Choroid plexus epithelial cell (primary cell): ENCODE data around the gene DPYD.

ENCODE experiments used
- DNase-seq: peaks from one replicate; pipeline ENCODE4 v3.0.0-alpha.2; 2010; ENCODE audit warnings: low read depth
- H3K4me3 ChIP-seq: 2 replicates; pipeline ENCODE4 v1.5.1; 2011; ENCODE audit warnings: low read depth, mild to moderate bottlenecking, control low read depth, low read length, moderate library complexity
- CTCF ChIP-seq: conservative IDR thresholded peaks from 2 replicates; pipeline ENCODE4 v1.5.1; 2011; ENCODE audit warnings: low read depth, mild to moderate bottlenecking, control low read depth, inconsistent platforms, low read length, moderate library complexity

DPYD gene

GRCh38 chr1:97209381-97209957 is 711.4 kb downstream of the DPYD start:
- peak; percentile 10 for DNase-seq
- H3K4me3 ChIP-seq, result no peak overlapping the region
- no peak for TF ChIP-seq CTCF

- no peak for TF ChIP-seq CTCF
- peak; percentile 28 for DNase-seq
- no peak overlapping the region for H3K4me3 ChIP-seq
Measured at GRCh38 chr1:97207868-97208267, 713.0 kb downstream of the DPYD start.

GRCh38 chr1:97204468-97204867 is 716.4 kb downstream of the DPYD start:
- DNase-seq, result peak; percentile 31
- H3K4me3 ChIP-seq, result no peak overlapping the region
- no peak for TF ChIP-seq CTCF

DNA sequence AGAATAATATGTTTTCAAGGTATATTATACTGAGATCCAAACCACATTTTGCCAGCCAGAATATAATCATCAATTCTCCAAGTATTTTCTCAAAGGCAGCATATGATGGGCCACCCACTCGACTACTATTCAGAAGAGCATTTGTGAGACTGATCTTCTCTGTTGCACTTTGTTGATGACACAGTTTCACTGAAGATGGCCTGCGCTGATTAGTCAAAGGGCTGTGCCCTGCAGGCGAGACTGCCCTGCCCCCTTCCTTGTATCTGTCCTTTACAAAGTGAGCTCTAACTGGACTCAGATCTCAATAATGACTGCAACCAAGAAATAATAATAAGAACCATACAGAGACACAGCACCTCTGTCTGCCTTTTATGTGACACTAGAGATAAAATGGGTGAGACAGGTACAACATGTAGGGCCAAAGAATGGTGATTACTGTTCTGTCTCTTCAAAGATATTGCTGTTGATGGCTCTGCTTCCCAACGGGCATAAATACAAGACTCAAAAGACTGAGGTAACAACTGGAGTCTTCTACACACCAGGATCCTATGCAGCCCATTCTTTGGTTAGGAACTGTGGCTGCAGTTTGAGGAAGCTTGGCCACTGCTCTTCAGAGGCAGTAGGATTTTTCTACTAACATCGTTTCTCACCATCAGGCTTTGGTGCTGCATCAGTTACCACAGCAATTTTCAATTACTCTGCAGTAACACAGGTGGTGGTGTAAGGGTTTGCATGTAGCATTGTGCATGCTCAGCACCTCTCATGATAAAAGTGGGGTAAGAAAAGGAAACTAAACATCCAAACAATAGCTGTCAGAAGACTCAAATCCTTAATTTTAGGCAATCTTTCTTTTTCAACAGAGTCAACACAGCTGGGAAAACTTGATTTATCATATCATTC is 718.1 kb downstream of the DPYD start:
- TF ChIP-seq CTCF, result no peak
- no peak for DNase-seq
- H3K4me3 ChIP-seq, result no peak overlapping the region

GRCh38 chr1:97201641-97202040 is 719.2 kb downstream of the DPYD start:
- DNase-seq, result no peak
- TF ChIP-seq CTCF, result no peak
- no peak overlapping the region for H3K4me3 ChIP-seq

- H3K4me3 ChIP-seq, result no peak overlapping the region
- no peak for DNase-seq
- TF ChIP-seq CTCF, result no peak
Measured at GRCh38 chr1:97200595-97200994, 720.2 kb downstream of the DPYD start.
